ENCODE data around the gene ALMS1.
A peak's percentile ranks its signal among the peaks of the same experiment; 100 is the strongest.
"Not testable (repeated sequence)": the region's sequence is repeated elsewhere in the genome, so short reads cannot be mapped to it uniquely, and the experiment has no call there.

ALMS1 gene, protein sequence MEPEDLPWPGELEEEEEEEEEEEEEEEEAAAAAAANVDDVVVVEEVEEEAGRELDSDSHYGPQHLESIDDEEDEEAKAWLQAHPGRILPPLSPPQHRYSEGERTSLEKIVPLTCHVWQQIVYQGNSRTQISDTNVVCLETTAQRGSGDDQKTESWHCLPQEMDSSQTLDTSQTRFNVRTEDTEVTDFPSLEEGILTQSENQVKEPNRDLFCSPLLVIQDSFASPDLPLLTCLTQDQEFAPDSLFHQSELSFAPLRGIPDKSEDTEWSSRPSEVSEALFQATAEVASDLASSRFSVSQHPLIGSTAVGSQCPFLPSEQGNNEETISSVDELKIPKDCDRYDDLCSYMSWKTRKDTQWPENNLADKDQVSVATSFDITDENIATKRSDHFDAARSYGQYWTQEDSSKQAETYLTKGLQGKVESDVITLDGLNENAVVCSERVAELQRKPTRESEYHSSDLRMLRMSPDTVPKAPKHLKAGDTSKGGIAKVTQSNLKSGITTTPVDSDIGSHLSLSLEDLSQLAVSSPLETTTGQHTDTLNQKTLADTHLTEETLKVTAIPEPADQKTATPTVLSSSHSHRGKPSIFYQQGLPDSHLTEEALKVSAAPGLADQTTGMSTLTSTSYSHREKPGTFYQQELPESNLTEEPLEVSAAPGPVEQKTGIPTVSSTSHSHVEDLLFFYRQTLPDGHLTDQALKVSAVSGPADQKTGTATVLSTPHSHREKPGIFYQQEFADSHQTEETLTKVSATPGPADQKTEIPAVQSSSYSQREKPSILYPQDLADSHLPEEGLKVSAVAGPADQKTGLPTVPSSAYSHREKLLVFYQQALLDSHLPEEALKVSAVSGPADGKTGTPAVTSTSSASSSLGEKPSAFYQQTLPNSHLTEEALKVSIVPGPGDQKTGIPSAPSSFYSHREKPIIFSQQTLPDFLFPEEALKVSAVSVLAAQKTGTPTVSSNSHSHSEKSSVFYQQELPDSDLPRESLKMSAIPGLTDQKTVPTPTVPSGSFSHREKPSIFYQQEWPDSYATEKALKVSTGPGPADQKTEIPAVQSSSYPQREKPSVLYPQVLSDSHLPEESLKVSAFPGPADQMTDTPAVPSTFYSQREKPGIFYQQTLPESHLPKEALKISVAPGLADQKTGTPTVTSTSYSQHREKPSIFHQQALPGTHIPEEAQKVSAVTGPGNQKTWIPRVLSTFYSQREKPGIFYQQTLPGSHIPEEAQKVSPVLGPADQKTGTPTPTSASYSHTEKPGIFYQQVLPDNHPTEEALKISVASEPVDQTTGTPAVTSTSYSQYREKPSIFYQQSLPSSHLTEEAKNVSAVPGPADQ (N-terminal part only)

DNA sequence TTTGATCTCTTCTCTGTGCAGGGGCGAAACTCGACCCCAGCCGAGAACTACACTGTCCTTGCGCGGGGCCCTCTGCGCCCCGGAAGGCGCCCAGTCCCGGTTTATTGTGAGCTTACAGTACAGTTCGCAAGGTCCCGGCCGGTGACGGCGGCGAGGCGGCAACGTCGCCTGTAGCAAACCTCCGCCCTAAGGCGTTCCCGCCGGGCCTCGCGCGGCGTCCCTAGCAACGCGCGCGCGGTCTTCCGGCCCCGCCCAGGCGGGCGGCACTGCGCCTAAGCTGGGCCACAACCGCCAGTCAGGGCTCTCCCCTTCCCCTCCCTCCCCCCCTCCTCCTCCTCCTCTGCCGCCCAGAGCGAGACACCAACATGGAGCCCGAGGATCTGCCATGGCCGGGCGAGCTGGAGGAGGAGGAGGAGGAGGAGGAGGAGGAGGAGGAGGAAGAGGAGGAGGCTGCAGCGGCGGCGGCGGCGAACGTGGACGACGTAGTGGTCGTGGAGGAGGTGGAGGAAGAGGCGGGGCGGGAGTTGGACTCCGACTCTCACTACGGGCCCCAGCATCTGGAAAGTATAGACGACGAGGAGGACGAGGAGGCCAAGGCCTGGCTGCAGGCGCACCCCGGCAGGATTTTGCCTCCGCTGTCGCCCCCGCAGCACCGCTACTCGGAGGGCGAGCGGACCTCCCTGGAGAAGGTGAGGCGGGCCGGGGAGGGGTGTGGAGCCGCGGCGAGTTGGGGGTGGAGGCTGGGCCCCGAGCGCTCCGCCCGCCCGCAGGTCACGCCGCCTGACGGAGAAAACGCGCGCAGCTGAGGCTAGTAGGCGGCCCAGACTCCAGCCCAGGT, at the start of gene ALMS1:
Gene ALMS1, plus strand, starts transcription at position 333 of the 838 bp plus-strand sequence. Its CDS starts 33 bp downstream, at position 366.
- DNase-seq: peak; percentile 70 to 94

DNA sequence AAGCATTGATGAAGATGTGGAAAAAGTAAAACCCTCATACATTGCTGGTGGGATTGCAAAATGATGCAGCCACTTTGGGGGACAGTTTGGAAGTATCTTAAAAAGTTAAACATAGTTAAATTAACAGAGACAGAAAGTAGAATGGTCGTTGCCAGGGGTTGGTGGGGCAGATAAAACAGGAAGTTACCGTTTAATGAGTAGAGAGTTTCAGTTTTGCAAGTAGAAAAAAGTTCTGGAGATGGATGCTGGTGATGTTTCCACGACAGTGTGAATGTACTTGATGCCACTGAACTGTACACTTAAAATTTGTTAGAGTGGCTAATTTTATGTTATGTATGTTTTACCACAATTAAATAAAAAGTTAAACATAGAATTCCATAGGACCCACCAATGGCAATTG, 47.8 kb upstream of the ALMS1 start:
- no peak for DNase-seq

DNA sequence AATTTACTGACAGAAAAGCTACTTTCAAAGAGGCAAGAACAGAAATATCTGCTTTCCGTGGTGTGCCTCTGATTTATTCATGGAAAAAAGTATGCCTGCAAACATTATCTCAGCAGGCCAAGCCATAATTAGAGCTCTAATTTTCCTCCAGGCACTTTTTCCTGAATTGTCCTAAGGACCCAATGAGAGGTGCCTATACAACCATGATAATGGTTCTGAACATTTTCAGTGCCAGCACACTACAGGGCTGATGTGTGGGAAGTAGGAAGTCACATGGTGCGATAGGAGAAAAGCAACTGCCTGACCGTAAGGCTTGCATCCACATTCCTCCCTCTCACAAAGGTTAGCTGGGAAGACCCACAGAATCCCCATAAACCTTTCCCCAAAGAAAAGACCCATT, 46.4 kb upstream of the ALMS1 start:
- DNase-seq: no peak

DNA sequence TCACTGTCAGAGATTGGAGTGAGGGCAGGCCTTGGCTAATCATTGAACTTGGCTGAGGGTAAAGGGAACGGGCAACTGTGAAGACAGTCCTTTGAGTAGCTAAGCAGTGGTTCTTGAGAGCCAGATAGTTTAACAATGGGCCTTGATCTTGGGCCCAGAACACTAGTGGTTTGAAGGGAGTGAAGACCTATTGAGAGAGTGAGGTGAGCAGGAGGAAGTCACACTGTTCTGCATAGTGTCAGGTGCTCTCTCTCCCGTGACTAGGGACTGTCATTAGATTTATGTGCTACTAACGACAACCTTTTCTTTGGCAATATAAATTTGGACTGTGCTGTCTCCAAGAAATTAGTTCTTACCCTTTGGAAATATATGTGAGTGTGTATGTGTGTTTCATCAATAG, 44.6 kb upstream of the ALMS1 start:
- DNase-seq: no peak

DNA sequence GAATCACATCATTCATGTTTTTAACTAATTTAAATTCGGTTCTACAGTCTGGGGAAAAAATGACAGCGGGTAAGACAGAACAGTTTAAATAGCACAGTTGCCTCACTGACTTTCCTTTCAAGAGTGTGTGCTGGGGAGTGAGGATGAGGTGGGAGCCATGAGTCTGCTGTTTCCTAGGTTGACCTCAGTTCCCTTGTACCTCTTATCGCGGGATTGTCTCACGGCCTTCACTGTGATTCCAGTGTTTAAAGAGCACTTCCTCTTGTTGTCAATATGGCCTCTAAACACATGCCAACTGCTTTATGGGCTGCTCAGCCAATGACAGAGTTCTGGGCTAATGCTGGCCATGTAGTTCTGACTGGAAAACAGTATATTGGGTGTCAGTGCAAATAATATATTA, 41.6 kb upstream of the ALMS1 start:
- DNase-seq: no peak

DNA sequence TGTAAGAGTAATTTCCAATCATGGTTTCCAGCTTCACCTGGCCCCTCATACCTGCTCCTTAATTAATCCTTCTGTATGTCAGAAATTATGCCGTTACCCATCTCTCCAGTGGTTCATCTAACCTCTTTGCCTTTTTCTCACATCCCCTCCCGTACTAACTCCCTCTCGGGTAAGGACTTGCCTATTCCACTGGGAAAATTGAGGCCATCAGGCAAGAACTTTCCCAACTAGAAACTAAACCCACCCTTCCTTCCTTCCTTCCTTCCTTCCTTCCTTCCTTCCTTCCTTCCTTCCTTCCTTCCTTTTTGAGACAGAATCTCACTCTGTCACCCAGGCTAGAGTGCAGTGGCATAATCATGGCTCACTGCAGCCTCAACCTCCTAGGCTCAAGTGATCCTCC, 40.9 kb upstream of the ALMS1 start:
- not testable (repeated sequence) for DNase-seq

DNA sequence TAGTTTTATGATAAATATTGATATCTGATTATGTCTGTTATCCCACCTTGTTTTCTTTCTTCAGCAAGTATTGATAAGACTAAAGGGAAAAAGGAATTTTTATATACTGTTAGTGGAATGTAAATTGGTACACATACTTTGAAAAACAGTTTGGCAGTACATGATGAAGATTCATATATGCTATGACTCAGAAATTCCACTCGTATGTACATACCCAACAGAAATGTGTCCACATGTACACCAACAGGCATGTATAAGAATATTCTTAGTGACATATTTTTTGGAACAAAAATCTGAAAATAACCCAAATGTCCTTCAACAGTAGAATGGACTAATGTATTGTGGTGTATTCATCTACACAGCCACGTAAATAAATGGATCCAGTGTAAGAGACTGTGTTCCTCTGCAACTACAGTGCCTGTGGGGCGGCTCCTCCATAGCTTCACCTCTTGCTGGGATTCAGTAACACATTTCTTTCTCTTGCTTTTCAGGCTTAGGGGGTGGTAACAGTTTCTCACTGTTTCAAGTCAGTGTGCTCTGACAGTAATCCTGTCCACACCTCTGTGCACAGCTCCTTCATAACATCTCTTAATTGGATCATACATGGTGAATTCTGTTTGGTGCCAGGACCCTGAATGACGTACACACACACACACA, 35.5 kb upstream of the ALMS1 start:
- DNase-seq: no peak

DNA sequence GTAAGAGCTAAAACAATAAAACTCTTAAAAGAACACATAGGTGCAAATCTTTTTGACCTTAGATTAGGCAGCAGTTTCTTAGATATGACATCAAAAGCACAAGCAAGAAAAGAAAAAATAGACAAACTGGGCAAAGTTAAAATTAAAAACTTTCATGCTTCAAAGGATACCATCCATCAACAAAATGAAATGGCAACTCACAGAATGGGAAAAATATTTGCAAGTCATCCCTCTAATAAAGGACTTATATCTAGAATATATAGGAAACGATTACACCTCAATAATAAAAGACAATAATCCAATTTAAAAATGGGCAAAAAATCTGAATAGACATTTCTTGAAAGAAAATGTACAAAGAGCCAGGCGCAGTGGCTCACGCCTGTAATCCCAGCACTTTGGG, 29.5 kb upstream of the ALMS1 start:
- DNase-seq: no peak

DNA sequence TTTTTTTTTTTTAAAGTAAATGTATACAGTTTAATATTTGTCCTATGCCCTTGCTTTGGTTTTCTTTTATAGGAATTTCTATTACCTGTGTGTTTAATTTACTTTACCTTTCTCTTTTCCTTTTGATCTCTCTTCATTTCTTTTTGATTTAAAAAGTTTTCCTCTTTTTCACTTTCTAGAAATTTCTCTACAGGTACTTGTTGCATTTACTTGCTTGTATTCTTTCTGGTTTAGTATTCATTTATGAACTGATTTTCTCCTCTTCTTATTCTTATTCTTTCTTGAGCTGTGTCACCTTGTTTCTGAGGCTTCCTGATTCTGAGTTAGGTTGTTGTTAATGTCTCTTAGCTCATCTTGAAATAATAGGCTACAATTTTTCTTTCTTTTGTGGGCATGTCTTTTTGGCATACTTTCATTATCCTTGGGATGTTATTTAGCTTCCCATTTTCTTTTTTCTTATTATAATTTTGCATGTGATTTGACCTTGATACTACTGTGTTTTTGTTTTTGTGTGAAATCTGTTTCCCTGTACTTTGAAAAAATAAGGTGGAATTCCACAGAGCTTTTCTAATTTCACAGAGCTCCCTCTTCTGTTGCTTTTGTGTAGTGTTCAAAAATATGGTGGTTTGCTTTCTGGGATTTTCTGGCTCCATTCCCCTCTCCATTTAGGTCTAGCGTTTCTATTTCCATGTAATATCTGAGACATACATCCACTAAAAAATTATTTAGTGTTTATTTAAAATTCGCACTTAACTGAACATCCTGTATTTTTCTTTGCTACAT, 25.5 kb upstream of the ALMS1 start:
- peak in 1 of 2 experiments; percentile 9 for DNase-seq

DNA sequence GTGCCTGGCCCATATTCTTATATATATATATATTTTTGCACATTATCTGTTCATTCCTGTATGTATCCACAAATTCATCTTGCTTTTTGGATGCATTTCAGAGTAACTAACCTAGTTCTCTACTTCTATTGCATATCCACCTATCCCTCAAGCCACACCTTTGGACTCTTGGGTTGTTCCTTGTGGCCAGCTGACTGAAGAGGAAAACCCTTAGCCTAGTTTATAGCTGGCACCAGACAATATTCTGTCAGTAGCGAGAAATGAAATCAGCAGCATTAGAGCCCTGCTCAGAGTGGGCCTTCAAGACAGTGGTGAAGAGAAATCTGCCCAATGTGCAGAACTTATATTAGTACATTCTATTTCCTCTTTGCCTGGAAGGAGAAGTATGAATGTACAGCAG, 19.6 kb upstream of the ALMS1 start:
- no peak for DNase-seq

DNA sequence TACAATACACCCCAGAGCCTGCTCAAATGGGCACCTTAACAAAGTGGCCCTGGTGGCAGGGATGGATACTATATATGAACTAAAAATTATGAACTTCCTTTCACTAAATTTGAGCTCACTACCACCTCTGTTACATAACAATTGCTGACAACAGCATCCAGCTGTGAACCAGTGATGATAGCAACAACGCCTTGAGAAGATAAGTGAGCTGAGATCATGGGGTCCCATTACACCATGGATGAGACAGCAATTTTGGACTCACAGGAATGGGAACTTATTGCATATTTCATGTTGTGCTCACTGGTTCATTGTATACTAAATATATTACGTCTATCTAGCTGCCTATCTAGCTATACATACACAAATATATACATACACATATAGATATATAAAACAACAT, 16.9 kb upstream of the ALMS1 start:
- DNase-seq: no peak

DNA sequence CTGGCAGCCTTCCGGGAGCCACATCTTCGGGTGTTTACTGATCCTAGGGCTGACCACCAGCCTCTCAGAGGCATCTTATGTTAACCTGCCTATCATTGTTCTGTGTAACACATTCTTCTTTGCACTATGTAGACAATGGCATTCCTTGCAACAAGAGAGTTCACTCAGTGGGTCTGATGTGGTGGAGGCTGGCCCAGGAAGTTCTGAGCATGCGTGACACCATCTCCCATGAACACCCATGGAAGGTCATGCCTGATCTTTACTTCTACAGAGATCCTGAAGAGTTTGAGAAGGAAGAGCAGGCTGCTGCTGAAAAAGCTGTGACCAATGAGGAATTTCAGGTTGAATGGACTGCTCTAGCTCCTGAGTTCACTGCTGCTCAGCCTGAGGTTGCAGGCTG, 15.3 kb upstream of the ALMS1 start:
- no peak for DNase-seq

DNA sequence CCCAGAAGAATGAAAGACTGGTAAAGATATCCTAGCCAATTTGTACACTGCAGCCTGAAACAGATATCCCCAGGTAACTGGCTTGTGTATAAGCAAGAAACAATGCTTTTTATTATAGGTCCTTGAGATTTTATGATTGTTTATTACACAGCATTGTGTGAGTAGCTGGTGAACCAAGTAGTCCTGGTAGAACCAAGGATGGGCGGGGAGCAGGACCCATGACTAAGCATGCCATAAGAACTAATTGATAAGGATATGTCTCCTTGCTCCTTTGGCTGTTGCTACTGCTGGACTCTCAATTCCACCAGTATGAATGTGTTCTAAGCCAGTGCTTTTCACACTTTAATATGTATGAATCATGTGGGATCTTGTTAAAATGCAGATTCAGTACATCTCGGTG, 12.3 kb upstream of the ALMS1 start:
- DNase-seq: no peak

DNA sequence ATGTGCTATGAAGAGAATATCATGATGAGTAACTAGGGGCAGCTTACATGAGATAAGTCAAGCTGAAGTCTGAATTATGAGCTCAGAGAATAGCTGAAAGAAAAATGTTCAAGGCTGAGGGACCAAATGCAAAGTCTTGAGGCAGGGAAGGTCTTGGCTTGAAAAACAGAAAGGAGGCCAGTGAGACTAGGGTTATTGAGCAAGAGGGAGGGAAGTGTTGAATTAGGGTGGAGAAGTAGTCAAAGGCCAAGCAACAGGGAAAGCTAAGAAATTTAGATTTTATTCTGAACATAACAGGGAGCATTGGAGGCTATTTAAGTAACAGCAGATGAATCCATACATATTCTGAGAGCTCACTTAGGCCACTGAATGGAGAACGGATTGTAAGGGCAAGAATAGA, 11.4 kb upstream of the ALMS1 start:
- DNase-seq: no peak

DNA sequence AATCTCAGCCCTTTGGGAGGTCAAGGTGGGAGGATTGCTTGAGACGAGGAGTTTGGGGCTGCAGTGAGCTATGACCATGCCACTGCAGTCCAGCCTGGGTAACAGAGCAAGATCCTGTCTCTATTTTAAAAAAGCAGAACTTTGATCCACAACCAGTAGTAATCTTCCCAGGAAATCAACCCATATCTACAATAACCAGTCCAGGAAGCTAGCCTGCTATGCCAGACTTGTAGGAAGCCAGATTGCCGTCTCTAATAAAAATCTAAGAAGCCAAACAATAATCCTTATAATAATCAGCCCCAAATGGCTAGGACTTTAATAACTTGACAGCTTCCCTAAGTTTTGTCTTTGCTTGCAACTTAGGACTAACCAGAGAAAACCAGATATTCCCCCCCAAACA, 9.0 kb upstream of the ALMS1 start:
- DNase-seq: no peak

DNA sequence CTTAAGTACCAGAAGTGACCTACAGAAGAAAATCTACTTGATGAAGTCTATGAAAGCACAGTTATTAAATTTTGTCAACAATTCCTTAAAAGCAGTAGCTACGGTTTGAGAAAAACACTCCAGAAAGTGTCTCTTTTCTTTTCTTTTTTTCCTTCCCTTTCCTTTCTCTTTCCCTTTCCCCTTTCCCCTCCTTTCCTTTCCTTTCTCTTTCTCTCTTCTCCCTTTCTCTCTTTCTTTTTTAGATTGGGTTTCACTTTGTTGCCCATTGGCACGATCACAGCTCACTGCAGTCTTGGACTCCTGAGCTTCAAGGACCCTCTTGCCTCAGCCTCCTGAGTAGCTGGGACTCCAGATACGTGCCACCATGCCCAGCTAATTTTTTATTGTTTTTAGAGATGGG, 2.6 kb upstream of the ALMS1 start:
- no peak for DNase-seq

DNA sequence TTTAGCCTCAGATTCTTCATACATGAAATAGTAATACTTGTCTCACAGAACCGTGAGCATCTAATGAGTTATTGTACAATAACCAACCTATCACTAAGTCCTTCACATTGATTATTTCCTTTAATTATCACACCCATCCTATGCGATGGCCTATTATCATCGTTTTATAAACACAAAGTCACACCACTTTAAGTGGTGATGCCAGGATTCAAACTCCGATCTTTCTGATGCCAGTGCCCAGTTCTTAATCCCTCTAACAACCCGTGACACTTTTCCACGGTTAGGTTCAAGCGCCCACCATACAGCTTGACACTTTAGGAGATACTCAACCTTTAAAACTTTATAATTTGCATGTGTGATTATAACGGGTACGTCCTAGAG, 523 bp upstream of the ALMS1 start:
- DNase-seq: peak in 1 of 2 experiments; percentile 31

DNA sequence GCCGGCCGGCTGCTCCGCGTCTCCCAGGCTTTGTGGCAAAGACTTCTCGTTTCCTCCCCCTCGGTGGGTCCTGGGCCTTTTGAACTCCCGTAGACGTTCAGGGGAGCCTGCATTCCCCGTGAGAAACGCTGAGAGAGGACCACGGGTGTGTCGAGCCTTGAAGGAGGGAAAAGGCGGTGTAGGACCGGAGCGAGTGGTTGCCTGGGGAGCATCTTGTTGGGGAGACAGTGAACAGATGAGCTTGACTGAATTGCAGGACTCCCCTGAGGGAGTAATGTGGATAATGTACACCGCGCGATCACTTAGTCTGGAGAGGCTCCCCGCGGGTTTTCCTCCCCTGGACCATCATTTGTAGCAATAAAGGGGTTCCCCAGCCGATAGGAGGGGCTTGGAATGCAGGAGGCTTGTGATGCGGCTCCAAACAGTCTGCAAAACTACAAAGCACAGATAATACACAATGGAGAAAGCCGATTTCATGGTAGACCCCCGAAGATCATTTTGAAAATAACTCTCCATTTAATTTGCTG, 769 bp downstream of the ALMS1 start:
- no peak for DNase-seq

DNA sequence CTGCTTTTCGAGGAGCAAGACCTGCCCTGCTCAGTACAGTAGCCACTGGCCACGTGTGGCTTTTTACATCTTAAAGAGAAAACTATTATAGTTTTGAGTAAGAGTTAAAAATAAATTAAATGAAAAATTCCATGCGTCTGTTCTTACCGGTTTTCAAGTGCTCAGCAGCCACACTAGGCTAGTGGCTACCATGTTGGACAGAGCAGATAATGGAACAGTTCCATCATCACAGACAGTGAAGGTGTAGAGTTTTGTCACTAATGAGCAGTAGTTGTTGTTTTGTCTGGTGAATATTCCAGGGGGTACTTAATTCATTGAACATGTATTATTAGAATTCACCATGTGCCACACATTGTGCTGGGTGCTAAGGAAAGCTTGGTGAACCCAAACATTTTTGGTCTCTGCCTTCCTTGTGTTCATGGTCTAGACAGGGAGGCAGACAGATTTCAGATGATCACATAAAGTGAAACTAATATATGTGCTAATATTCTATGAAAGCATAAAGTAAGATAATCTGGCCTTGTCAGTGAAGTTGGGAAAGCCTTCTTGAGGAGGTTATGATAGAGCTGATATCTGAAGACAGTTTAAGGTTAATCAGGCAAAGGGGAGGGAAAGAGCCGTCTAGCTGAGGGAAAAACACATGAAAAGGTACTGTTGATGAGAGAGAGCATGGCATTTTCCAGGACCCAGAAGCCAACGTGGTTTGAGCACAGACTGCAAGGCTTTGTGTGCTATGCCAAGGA, 1.4 kb downstream of the ALMS1 start:
- DNase-seq: no peak

Data from NCI-H526 (cell line).